A673 (cell line): ENCODE measurements around the gene RBM15.

Experiments
- EZH2 ChIP-seq: fragments of 200-600 bp; sonication (generic); IDR thresholded peaks from 2 replicates; pipeline ENCODE4 v1.6.1; 2017; ENCODE audit warnings: borderline replicate concordance, low read depth, mild to moderate bottlenecking, mixed read lengths, antibody characterized with exemption, low read length; ENCODE audit not compliant: poor library complexity, severe bottlenecking
- TF ChIP-seq, protein P1 (sequence below): fragments of 300-800, 200-600 bp; sonication (generic); conservative IDR thresholded peaks from 2 replicates; pipeline ENCODE4 v1.5.1; 2017; ENCODE audit warnings: low read depth, mild to moderate bottlenecking, antibody characterized with exemption, low read length, moderate library complexity, mixed read lengths

DNA sequence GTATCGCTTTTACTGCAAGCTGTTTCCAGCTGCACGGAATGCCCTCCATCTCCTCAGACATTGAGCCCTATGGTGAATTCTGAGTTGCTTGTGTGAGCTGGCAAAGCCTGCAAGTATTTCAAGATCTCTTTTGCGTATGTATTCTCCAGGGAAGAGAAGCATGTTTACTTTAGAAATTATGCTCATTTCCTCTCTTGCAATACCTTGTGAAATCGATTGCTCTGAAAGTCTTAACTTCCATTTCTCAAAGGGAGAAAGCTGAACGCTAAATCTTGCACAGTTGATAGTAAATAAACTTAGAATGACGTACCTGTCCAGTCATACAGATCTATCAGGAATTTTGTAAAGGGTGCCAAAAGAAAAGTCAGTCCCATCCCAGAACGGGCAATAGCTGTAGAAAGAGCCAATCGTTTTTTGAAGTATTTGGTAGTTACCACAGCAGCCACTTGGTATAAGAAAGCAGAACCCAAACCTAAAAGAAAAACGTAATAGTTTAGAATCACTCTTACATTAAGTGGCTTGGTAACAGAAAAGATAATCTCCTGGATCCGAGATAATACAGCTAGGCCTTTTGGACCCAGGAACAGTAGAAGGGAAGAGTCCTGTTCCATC is 41.6 kb downstream of the RBM15 start:
- TF ChIP-seq, protein P1, sequence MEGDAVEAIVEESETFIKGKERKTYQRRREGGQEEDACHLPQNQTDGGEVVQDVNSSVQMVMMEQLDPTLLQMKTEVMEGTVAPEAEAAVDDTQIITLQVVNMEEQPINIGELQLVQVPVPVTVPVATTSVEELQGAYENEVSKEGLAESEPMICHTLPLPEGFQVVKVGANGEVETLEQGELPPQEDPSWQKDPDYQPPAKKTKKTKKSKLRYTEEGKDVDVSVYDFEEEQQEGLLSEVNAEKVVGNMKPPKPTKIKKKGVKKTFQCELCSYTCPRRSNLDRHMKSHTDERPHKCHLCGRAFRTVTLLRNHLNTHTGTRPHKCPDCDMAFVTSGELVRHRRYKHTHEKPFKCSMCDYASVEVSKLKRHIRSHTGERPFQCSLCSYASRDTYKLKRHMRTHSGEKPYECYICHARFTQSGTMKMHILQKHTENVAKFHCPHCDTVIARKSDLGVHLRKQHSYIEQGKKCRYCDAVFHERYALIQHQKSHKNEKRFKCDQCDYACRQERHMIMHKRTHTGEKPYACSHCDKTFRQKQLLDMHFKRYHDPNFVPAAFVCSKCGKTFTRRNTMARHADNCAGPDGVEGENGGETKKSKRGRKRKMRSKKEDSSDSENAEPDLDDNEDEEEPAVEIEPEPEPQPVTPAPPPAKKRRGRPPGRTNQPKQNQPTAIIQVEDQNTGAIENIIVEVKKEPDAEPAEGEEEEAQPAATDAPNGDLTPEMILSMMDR: no peak
- TF ChIP-seq EZH2: no peak
